ENCODE measurements around the gene CCL3.
"Not testable (repeated sequence)": the region's sequence is repeated elsewhere in the genome, so short reads cannot be mapped to it uniquely, and the experiment has no call there.

GRCh38 chr17:36108265-36108664 is 18.3 kb upstream of the CCL3 start:
- not testable (repeated sequence) for TF ChIP-seq TAF1, POLR2AphosphoS5, POLR2A, SPI1 (IDR thresholded peaks at IDR 0.05; ENCODE audit: low read depth, low read length)

Data from GM12891 (cell line).